HCT116 (cell line): Measurements from ENCODE around the gene SLC9A7.
A peak's percentile ranks its signal among the peaks of the same experiment; 100 is the strongest.

Experiments
- CEBPB ChIP-seq: IDR thresholded peaks from 2 replicates; pipeline ENCODE4 v1.6.1; 2012; ENCODE audit warnings: low read depth
- CTCF ChIP-seq, 3 experiments: fragments of 200-600 bp in 1 of 3; sonication (generic) in 1 of 3; IDR thresholded peaks in 2 of 3; conservative IDR thresholded peaks in 1 of 3; 2 replicates each; pipeline ENCODE4 v1.5.1; 2012 to 2017; ENCODE audit warnings: low read depth in 2 of 3, low read length in 2 of 3, antibody characterized with exemption in 1 of 3, borderline replicate concordance in 1 of 3, control low read depth in 1 of 3, mild to moderate bottlenecking in 1 of 3, mixed read lengths in 1 of 3, mixed run types in 1 of 3, moderate library complexity in 1 of 3; ENCODE audit not compliant: insufficient read depth in 1 of 3
- ELF1 ChIP-seq: IDR thresholded peaks from 2 replicates; pipeline ENCODE4 v1.6.1; 2012; ENCODE audit warnings: low read depth, borderline replicate concordance
- POLR2A ChIP-seq: IDR thresholded peaks from 2 replicates; pipeline ENCODE4 v1.7.0; 2011; ENCODE audit warnings: borderline replicate concordance; ENCODE audit not compliant: insufficient read depth, insufficient read length; ENCODE audit errors: extremely low read depth
- POLR2AphosphoS5 ChIP-seq: IDR thresholded peaks from 2 replicates; pipeline ENCODE4 v1.6.1; 2011; ENCODE audit warnings: mild to moderate bottlenecking, low read depth, low read length, moderate library complexity
- SRF ChIP-seq: IDR thresholded peaks from 2 replicates; pipeline ENCODE4 v1.6.1; 2012; ENCODE audit warnings: low read depth
- ZNF274 ChIP-seq: fragments of 200-500 bp; sonication (Bioruptor generic); IDR thresholded peaks from 2 replicates; pipeline ENCODE4 v1.6.1; 2014; ENCODE audit warnings: mild to moderate bottlenecking, low read depth, low read length, inconsistent platforms
- TF ChIP-seq, protein P1 (sequence below): IDR thresholded peaks from 2 replicates; pipeline ENCODE4 v1.6.1; 2012; ENCODE audit warnings: low read depth

DNA sequence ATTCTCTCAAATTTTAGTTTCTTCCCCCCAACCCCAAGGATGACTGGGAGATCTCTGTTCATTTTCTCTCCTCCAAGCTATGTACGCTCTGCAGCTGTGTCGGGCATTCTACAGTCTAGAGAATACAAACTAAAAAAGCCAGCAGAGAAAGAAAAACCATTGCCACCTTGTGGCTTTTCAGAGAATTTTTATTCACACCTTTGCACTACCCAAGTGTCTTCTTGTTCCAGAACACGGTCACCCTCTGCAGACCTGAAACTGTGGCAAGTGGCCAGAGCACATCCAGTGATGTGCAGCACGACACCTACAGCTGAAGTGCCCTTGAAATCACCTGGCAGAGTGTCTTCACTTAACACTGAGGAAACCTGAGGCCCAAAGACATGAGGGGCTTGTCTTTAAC is 116.8 kb downstream of the SLC9A7 start:
- TF ChIP-seq POLR2A (no peak), CTCF (IDR thresholded peaks at IDR 0.05 in 2 of 3, conservative IDR thresholded peaks at IDR 0.05 in 1 of 3; ENCODE audit: borderline replicate concordance in 1 of 3, insufficient read depth in 1 of 3, low read depth in 2 of 3, low read length in 2 of 3) (peak; percentile 11 to 41 (median 40); a peak in 4 of 6 replicates), POLR2AphosphoS5 (no peak), ELF1 (no peak), CEBPB (no peak), ZNF274 (no peak), SRF (no peak)
- TF ChIP-seq, protein P1, sequence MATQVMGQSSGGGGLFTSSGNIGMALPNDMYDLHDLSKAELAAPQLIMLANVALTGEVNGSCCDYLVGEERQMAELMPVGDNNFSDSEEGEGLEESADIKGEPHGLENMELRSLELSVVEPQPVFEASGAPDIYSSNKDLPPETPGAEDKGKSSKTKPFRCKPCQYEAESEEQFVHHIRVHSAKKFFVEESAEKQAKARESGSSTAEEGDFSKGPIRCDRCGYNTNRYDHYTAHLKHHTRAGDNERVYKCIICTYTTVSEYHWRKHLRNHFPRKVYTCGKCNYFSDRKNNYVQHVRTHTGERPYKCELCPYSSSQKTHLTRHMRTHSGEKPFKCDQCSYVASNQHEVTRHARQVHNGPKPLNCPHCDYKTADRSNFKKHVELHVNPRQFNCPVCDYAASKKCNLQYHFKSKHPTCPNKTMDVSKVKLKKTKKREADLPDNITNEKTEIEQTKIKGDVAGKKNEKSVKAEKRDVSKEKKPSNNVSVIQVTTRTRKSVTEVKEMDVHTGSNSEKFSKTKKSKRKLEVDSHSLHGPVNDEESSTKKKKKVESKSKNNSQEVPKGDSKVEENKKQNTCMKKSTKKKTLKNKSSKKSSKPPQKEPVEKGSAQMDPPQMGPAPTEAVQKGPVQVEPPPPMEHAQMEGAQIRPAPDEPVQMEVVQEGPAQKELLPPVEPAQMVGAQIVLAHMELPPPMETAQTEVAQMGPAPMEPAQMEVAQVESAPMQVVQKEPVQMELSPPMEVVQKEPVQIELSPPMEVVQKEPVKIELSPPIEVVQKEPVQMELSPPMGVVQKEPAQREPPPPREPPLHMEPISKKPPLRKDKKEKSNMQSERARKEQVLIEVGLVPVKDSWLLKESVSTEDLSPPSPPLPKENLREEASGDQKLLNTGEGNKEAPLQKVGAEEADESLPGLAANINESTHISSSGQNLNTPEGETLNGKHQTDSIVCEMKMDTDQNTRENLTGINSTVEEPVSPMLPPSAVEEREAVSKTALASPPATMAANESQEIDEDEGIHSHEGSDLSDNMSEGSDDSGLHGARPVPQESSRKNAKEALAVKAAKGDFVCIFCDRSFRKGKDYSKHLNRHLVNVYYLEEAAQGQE, result no peak
